Tibial nerve (tissue), 3 donors: ENCODE results near the gene CCDC27.

Experiments
- CTCF ChIP-seq, 5 experiments: fragments of 200-600 bp in 3 of 5; fragments of 450-650 bp in 2 of 5; sonication (generic) in 3 of 5; IDR thresholded peaks; one replicate each; pipeline ENCODE4 v1.5.1; 2016 to 2019; ENCODE audit warnings: antibody characterized with exemption in 5 of 5, mild to moderate bottlenecking in 3 of 5, moderate library complexity in 2 of 5
- POLR2A ChIP-seq, 2 donors: fragments of 450-650 bp; IDR thresholded peaks; one replicate each; pipeline ENCODE4 v1.6.1; 2017; ENCODE audit warnings: antibody characterized with exemption in 2 of 2, mild to moderate bottlenecking in 2 of 2, moderate library complexity in 2 of 2

- TF ChIP-seq POLR2A (IDR thresholded peaks at IDR 0.05) (no peak), CTCF (IDR thresholded peaks at IDR 0.05) (no peak)
Observed at GRCh38 chr1:3777078-3777547, 24.9 kb downstream of the CCDC27 start.
